ENCODE measurements around the gene FRMD1.

Gene FRMD1

GRCh38 chr6:168095171-168095691 is 16.2 kb upstream of the FRMD1 start:
- H3K27me3 Mint-ChIP-seq (ENCODE audit: low read depth): peaks cover under 1% of the 10 kb centered on the region
- no peaks in the 10 kb centered on the region for H3K36me3 Mint-ChIP-seq (ENCODE audit: low read depth)
- no peaks in the 10 kb centered on the region for H3K4me1 Mint-ChIP-seq (ENCODE audit: low read depth)
- DNase-seq (ENCODE audit: low spot score): no peak
- H3K4me3 Mint-ChIP-seq: no peak overlapping the region
- no peaks in the 10 kb centered on the region for H3K9me3 Mint-ChIP-seq
- no peak overlapping the region for H3K27ac Mint-ChIP-seq

GRCh38 chr6:168093634-168094033 is 14.6 kb upstream of the FRMD1 start:
- no peaks in the 10 kb centered on the region for H3K4me1 Mint-ChIP-seq (ENCODE audit: low read depth)
- H3K9me3 Mint-ChIP-seq: no peaks in the 10 kb centered on the region
- H3K27ac Mint-ChIP-seq: no peak overlapping the region
- no peak overlapping the region for H3K4me3 Mint-ChIP-seq
- no peak for DNase-seq (ENCODE audit: low spot score)
- no peaks in the 10 kb centered on the region for H3K36me3 Mint-ChIP-seq (ENCODE audit: low read depth)
- H3K27me3 Mint-ChIP-seq (ENCODE audit: low read depth): no peaks in the 10 kb centered on the region

- H3K4me1 Mint-ChIP-seq (ENCODE audit: low read depth): no peaks in the 10 kb centered on the region
- H3K27ac Mint-ChIP-seq: no peak overlapping the region
- H3K4me3 Mint-ChIP-seq: no peak overlapping the region
- no peaks in the 10 kb centered on the region for H3K36me3 Mint-ChIP-seq (ENCODE audit: low read depth)
- H3K9me3 Mint-ChIP-seq: no peaks in the 10 kb centered on the region
- no peak for DNase-seq (ENCODE audit: low spot score)
- no peaks in the 10 kb centered on the region for H3K27me3 Mint-ChIP-seq (ENCODE audit: low read depth)
These were observed 14.1 kb upstream of the FRMD1 start for GRCh38 chr6:168093071-168093505.

- Mint-ChIP-seq H3K36me3 (ENCODE audit: low read depth) (no peaks in the 10 kb centered on the region), H3K27me3 (ENCODE audit: low read depth) (no peaks in the 10 kb centered on the region), H3K4me3 (no peak overlapping the region), H3K27ac (no peak overlapping the region), H3K9me3 (no peaks in the 10 kb centered on the region), H3K4me1 (ENCODE audit: low read depth) (no peaks in the 10 kb centered on the region)
- no peak for DNase-seq (ENCODE audit: low spot score)
These were observed 13.5 kb upstream of the FRMD1 start for GRCh38 chr6:168092541-168092940.

GRCh38 chr6:168091381-168092264 is 12.6 kb upstream of the FRMD1 start:
- no peaks in the 10 kb centered on the region for H3K9me3 Mint-ChIP-seq
- DNase-seq (ENCODE audit: low spot score): no peak
- no peak overlapping the region for H3K27ac Mint-ChIP-seq
- no peaks in the 10 kb centered on the region for H3K27me3 Mint-ChIP-seq (ENCODE audit: low read depth)
- H3K4me3 Mint-ChIP-seq: no peak overlapping the region
- H3K36me3 Mint-ChIP-seq (ENCODE audit: low read depth): no peaks in the 10 kb centered on the region
- H3K4me1 Mint-ChIP-seq (ENCODE audit: low read depth): no peaks in the 10 kb centered on the region

GRCh38 chr6:168090706-168091105 is 11.7 kb upstream of the FRMD1 start:
- Mint-ChIP-seq H3K36me3 (ENCODE audit: low read depth) (no peaks in the 10 kb centered on the region), H3K9me3 (no peaks in the 10 kb centered on the region), H3K27ac (no peak overlapping the region), H3K27me3 (ENCODE audit: low read depth) (no peaks in the 10 kb centered on the region), H3K4me3 (no peak overlapping the region), H3K4me1 (ENCODE audit: low read depth) (no peaks in the 10 kb centered on the region)
- no peak for DNase-seq (ENCODE audit: low spot score)

- Mint-ChIP-seq H3K36me3 (ENCODE audit: low read depth) (no peaks in the 10 kb centered on the region), H3K9me3 (no peaks in the 10 kb centered on the region), H3K4me3 (no peak overlapping the region), H3K4me1 (ENCODE audit: low read depth) (no peaks in the 10 kb centered on the region), H3K27ac (no peak overlapping the region), H3K27me3 (ENCODE audit: low read depth) (no peaks in the 10 kb centered on the region)
- no peak for DNase-seq (ENCODE audit: low spot score)
These were observed 11.2 kb upstream of the FRMD1 start for GRCh38 chr6:168090064-168090690.

GRCh38 chr6:168089186-168090063 is 10.4 kb upstream of the FRMD1 start:
- Mint-ChIP-seq H3K4me3 (no peak overlapping the region), H3K4me1 (ENCODE audit: low read depth) (no peaks in the 10 kb centered on the region), H3K27me3 (ENCODE audit: low read depth) (no peaks in the 10 kb centered on the region), H3K9me3 (no peaks in the 10 kb centered on the region), H3K27ac (no peak overlapping the region), H3K36me3 (ENCODE audit: low read depth) (no peaks in the 10 kb centered on the region)
- no peak for DNase-seq (ENCODE audit: low spot score)

GRCh38 chr6:168088161-168089053 is 9.4 kb upstream of the FRMD1 start:
- Mint-ChIP-seq H3K4me1 (ENCODE audit: low read depth) (no peaks in the 10 kb centered on the region), H3K36me3 (ENCODE audit: low read depth) (no peaks in the 10 kb centered on the region), H3K9me3 (no peaks in the 10 kb centered on the region), H3K4me3 (no peak overlapping the region), H3K27ac (no peak overlapping the region), H3K27me3 (ENCODE audit: low read depth) (no peaks in the 10 kb centered on the region)
- no peak for DNase-seq (ENCODE audit: low spot score)

GRCh38 chr6:168087436-168088160 is 8.6 kb upstream of the FRMD1 start:
- H3K36me3 Mint-ChIP-seq (ENCODE audit: low read depth): no peaks in the 10 kb centered on the region
- H3K4me1 Mint-ChIP-seq (ENCODE audit: low read depth): no peaks in the 10 kb centered on the region
- DNase-seq (ENCODE audit: low spot score): no peak
- no peak overlapping the region for H3K4me3 Mint-ChIP-seq
- H3K9me3 Mint-ChIP-seq: no peaks in the 10 kb centered on the region
- H3K27ac Mint-ChIP-seq: no peak overlapping the region
- H3K27me3 Mint-ChIP-seq (ENCODE audit: low read depth): no peaks in the 10 kb centered on the region

- no peaks in the 10 kb centered on the region for H3K27me3 Mint-ChIP-seq (ENCODE audit: low read depth)
- H3K4me1 Mint-ChIP-seq (ENCODE audit: low read depth): no peaks in the 10 kb centered on the region
- no peaks in the 10 kb centered on the region for H3K9me3 Mint-ChIP-seq
- H3K27ac Mint-ChIP-seq: no peak overlapping the region
- H3K4me3 Mint-ChIP-seq: no peak overlapping the region
- H3K36me3 Mint-ChIP-seq (ENCODE audit: low read depth): no peaks in the 10 kb centered on the region
- no peak for DNase-seq (ENCODE audit: low spot score)
These were observed 7.6 kb upstream of the FRMD1 start for GRCh38 chr6:168086616-168087015.

- H3K9me3 Mint-ChIP-seq: no peaks in the 10 kb centered on the region
- H3K27me3 Mint-ChIP-seq (ENCODE audit: low read depth): no peaks in the 10 kb centered on the region
- no peak overlapping the region for H3K4me3 Mint-ChIP-seq
- no peaks in the 10 kb centered on the region for H3K4me1 Mint-ChIP-seq (ENCODE audit: low read depth)
- H3K36me3 Mint-ChIP-seq (ENCODE audit: low read depth): no peaks in the 10 kb centered on the region
- no peak for DNase-seq (ENCODE audit: low spot score)
- H3K27ac Mint-ChIP-seq: no peak overlapping the region
These were observed 7.1 kb upstream of the FRMD1 start for GRCh38 chr6:168086066-168086465.
